Activated T-cell treated with anti-CD3 and anti-CD28 coated beads, Interleukin-2, amount 50 U/mL, for 24 hours (primary cell): Measurements from ENCODE around the gene P2RX2.
"Not testable (repeated sequence)": the region's sequence is repeated elsewhere in the genome, so short reads cannot be mapped to it uniquely, and the experiment has no call there.

Experiments used
- DNase-seq: peaks from one replicate; pipeline ENCODE4 v3.0.0-alpha.2; 2020
- H3K27ac Mint-ChIP-seq: 2 replicates; pipeline ENCODE4 v1.8.0; 2020; ENCODE audit warnings: mild to moderate bottlenecking, mixed read lengths
- H3K27me3 Mint-ChIP-seq: 2 replicates; pipeline ENCODE4 v1.8.0; 2020; ENCODE audit warnings: mixed read lengths
- H3K36me3 Mint-ChIP-seq: 2 replicates; pipeline ENCODE4 v1.8.0; 2020; ENCODE audit warnings: low read depth, mixed read lengths
- H3K4me1 Mint-ChIP-seq: 2 replicates; pipeline ENCODE4 v1.8.0; 2020; ENCODE audit warnings: low read depth, mixed read lengths
- H3K4me3 Mint-ChIP-seq: 2 replicates; pipeline ENCODE4 v1.8.0; 2020; ENCODE audit warnings: mild to moderate bottlenecking, moderate library complexity, mixed read lengths
- H3K9me3 Mint-ChIP-seq: 2 replicates; pipeline ENCODE4 v1.8.0; 2020; ENCODE audit warnings: mixed read lengths

The P2RX2 gene

DNA sequence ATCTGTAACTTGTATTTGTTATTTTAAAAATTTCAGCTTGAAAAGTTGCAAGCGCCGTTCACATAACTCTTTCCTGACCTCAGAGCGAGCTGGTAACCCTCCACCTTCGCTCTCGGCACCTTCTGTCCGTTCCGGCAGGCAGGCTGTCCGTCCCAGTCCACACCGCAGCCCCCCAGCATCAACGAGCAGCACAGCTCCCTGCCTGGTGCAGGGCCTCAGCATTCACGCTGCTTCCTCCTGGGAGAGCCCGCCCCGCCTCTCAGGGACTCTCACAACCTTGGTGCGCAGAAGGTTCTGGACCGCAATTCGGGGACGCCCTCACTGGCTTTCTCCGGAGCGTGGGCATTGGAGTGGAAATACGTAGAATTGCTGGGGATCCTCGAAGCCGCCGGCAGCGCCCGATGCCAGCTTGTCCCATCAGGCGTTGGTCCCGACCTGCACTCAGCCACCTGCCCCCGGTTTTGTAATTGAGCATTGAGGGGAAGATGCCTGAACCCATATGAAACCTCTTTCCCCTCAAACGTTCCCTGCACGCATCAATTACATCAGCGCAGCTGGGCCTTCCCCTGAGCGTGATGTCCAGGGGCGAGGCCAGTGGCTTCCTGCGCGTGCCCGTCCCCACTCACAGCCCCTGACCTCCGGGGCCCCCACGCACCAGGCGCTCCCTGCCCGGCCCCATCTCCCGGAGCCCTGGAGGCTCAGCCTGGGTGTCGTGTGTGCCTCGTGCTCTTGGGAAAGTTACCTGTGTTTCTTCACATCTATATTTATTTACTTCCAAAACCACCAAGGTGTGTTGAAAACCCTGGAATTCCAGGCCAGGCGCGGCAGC, 27.3 kb upstream of the P2RX2 start:
- Mint-ChIP-seq H3K4me1 (no peaks in the 10 kb centered on the region), H3K36me3 (no peaks in the 10 kb centered on the region), H3K27me3 (peaks cover 20% of the 10 kb centered on the region), H3K9me3 (no peaks in the 10 kb centered on the region), H3K4me3 (no peak overlapping the region), H3K27ac (no peak overlapping the region)
- DNase-seq, result no peak

DNA sequence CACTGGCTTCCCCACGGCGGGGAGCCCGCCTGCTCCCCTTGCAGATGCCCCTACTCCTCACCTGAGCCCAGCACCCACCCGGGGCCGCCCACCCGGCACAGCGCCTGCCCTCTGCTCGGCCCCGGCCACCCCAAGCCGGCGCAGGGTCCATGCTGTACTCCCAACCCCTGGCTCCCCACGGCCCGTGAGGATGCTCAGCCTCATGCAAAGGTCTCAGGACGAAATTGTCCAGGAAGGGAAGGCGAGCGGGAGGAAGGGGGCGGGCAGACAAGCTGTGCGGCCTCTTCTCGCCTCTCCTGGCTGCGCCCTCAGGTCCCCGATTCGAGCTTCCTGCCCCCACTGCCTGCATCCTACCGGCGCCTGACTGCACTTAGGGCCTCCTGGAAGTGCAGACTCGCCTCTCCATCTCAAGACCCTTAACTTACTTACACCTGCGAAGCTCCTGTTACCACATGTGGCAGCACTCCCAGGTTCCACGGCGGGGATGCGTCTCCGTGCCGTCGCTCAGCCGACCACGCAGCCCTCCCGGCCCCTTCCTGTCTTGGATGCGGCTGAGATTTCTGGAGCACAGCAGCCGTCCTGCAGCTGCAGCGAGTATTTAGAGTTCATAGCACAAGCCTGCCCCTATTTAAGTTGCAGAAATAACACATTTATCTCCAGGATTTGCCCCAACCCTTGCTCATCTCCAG, 26.1 kb upstream of the P2RX2 start:
- Mint-ChIP-seq H3K27ac (no peak overlapping the region), H3K9me3 (no peaks in the 10 kb centered on the region), H3K27me3 (peaks cover 25% of the 10 kb centered on the region), H3K4me3 (no peak overlapping the region), H3K36me3 (no peaks in the 10 kb centered on the region), H3K4me1 (peaks cover 3% of the 10 kb centered on the region)
- DNase-seq, result no peak

DNA sequence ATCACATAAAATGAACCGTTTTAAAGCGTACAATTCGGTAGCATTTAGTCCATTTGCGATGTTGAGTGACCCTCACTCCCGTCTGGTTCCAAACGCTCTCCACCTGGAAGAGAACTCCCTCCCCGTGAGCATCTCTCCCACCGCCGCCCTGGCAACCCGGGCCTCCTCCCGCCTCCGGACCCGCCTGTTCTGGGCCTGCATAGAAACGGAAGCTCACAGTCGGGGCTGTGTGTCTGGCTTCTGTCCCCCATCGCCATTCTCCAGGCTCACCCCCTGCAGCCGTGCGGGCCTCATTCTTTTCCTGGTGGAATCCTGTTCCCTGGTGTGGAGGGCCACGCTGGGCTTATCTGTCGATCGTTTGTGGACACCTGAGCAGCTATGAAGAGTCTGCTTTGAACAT, 25.5 kb upstream of the P2RX2 start:
- Mint-ChIP-seq H3K36me3 (no peaks in the 10 kb centered on the region), H3K9me3 (no peaks in the 10 kb centered on the region), H3K4me1 (peaks cover 7% of the 10 kb centered on the region), H3K27me3 (peaks cover 29% of the 10 kb centered on the region), H3K4me3 (no peak overlapping the region), H3K27ac (no peak overlapping the region)
- no peak for DNase-seq

DNA sequence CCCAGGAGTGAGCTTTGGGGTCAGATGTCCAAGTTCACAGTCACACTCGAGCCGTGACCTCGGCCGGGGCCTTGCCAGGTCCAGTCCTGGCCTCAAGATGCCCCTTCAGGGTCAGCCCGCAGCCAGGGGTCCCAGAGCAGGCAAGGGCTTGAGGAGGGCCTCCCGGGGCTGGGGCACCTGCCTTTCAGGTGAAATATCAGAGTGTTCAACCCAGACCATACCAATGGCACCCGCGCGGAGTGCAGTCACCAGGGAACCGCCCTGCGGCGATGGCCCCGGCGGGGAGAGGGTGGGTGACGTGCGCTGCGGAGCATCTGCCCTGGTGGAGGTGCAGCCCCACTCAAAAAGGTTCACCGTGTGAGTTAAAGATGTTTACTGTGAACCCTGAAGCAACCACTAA, 25.1 kb upstream of the P2RX2 start:
- no peak for DNase-seq
- Mint-ChIP-seq H3K27ac (no peak overlapping the region), H3K9me3 (no peaks in the 10 kb centered on the region), H3K27me3 (peaks cover 29% of the 10 kb centered on the region), H3K4me3 (no peak overlapping the region), H3K4me1 (peaks cover 8% of the 10 kb centered on the region), H3K36me3 (no peaks in the 10 kb centered on the region)

DNA sequence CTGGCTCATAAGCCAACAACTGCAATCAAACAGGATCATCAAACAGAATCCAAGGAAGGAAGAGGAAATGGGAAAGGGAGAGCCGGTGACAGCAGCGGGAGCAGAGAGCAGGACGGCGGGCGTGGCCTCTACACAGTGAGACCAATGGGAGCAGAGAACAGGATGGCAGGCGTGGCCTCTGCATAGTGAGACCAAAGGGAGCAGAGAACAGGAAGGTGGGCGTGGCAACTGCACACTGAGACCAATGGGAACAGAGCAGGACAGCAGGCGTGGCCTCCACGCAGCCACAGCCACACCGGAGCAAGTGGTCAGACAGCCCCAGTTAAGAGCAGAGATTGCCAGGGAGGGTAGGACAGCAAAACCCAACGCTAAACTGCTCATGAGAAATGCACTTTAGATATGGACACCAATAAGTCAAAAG, 24.6 kb upstream of the P2RX2 start:
- no peak for DNase-seq
- H3K27ac Mint-ChIP-seq, result no peak overlapping the region

DNA sequence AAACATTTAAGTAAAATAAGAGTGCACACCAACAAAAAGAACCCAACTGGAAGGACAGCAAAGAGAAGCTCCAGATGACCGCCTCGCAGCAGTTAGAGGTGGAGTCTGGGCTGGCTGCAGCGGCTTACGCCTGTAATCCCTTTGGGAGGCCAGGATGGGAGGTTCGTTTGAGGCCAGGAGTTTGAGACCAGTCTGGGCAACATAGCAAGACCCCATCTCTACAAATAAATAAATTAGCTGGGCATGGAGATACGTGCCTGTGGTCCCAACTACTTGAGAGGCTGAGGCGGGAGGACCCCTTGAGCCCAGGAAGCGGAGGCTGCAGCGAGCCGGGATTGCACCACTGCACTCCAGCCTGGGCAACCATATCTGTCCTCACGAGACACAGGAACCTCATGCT, 23.4 kb upstream of the P2RX2 start:
- H3K27ac Mint-ChIP-seq, result no peak overlapping the region
- H3K36me3 Mint-ChIP-seq, result no peaks in the 10 kb centered on the region
- peaks cover 43% of the 10 kb centered on the region for H3K27me3 Mint-ChIP-seq
- no peak for DNase-seq
- peaks cover 16% of the 10 kb centered on the region for H3K4me1 Mint-ChIP-seq
- no peak overlapping the region for H3K4me3 Mint-ChIP-seq
- H3K9me3 Mint-ChIP-seq, result no peaks in the 10 kb centered on the region

More for the DNA sequence above, 24.6 kb upstream of the P2RX2 start:
- no peaks in the 10 kb centered on the region for H3K9me3 Mint-ChIP-seq
- peaks cover 34% of the 10 kb centered on the region for H3K27me3 Mint-ChIP-seq
- H3K4me3 Mint-ChIP-seq, result no peak overlapping the region
- no peaks in the 10 kb centered on the region for H3K36me3 Mint-ChIP-seq
- H3K4me1 Mint-ChIP-seq, result peaks cover 11% of the 10 kb centered on the region

DNA sequence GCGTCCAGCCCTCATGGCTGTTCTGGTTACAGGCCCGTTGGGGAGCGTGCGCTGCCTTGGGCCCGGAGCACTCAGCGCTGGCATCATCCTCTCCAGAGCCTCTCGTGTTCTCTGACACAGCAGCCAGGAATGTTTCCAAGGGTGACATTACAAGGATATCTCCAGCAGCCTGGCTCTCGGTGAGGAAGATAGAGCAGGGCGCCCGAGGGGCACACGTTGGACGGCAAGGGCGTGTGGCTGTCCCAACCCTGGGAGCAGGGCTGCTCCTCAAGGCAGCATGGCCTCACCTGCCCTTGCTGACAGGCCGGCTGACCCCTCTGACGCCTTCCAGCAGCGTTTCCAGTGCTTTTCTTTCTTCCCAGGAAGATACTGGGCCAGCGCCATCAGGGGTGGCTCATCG, 22.6 kb upstream of the P2RX2 start:
- peaks cover 52% of the 10 kb centered on the region for H3K27me3 Mint-ChIP-seq
- no peaks in the 10 kb centered on the region for H3K36me3 Mint-ChIP-seq
- no peak overlapping the region for H3K27ac Mint-ChIP-seq
- no peak for DNase-seq
- peaks cover 23% of the 10 kb centered on the region for H3K4me1 Mint-ChIP-seq
- H3K4me3 Mint-ChIP-seq, result no peak overlapping the region
- no peaks in the 10 kb centered on the region for H3K9me3 Mint-ChIP-seq

DNA sequence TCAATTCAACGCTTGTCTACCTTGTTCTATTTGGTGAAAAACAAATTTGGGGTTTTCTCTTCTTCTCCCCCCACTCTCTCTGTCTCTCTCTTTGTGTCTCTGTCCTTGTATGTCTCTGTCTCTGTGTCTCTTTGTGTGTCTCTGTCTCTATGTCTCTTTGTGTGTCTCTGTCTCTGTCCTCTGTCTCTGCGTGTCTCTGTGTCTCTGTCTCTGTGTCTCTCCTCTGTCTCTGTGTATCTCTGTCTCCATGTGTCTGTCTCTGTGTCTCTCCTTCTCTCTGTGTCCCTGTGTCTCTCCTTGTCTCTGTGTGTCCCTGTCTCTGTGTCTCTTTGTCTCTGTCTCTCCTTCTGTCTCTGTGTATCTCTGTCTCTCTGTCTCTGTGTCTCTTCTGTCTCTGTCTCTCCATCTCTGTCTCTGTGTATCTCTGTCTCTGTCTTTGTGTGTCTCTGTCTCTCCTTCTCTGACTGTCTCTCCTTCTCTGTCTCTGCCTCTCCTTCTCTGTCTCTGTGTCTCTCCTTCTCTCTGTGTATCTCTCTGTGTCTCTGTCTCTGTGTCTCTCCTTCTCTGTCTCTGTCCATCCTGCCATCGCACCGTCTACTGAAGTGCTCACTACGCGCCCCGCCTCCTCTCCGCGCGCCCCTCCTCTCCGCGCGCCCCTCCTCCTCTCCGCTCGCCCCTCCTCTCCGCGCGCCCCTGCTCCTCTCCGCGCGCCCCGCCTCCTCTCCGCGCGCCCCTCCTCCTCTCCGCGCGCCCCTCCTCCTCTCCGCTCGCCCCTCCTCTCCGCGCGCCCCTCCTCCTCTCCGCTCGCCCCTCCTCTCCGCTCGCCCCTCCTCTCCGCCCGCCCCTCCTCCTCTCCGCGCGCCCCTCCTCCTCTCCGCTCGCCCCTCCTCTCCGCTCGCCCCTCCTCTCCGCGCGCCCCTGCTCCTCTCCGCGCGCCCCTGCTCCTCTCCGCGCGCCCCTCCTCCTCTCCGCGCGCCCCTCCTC, 21.0 kb upstream of the P2RX2 start:
- Mint-ChIP-seq H3K27ac (no peak overlapping the region), H3K4me1 (peaks cover 24% of the 10 kb centered on the region), H3K9me3 (no peaks in the 10 kb centered on the region), H3K36me3 (no peaks in the 10 kb centered on the region), H3K27me3 (peaks cover 63% of the 10 kb centered on the region), H3K4me3 (peak overlapping the region; percentile 73)
- DNase-seq, result no peak

DNA sequence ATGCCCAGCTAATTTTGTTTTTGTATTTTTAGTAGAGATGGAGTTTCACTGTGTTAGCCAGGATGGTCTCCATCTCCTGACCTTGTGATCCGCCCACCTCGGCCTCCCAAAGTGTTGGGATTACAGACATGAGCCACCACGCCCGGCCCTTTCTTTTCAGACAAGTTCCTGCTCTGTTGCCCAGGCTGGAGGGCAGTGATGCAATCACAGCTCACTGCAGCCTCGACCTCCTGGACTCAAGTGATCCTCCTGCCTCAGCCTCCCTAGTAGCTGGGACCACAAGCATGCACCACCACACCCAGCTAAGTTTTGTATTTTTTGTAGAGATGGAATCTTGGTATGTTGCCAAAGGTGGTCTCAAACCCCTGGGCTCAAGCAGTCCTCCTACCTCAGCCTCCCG, 19.1 kb upstream of the P2RX2 start:
- Mint-ChIP-seq H3K27me3 (peaks cover 67% of the 10 kb centered on the region), H3K4me1 (peaks cover 26% of the 10 kb centered on the region), H3K4me3 (peak overlapping the region; percentile 10)
- H3K27ac Mint-ChIP-seq, DNase-seq, H3K36me3 Mint-ChIP-seq, H3K9me3 Mint-ChIP-seq: not testable (repeated sequence)

DNA sequence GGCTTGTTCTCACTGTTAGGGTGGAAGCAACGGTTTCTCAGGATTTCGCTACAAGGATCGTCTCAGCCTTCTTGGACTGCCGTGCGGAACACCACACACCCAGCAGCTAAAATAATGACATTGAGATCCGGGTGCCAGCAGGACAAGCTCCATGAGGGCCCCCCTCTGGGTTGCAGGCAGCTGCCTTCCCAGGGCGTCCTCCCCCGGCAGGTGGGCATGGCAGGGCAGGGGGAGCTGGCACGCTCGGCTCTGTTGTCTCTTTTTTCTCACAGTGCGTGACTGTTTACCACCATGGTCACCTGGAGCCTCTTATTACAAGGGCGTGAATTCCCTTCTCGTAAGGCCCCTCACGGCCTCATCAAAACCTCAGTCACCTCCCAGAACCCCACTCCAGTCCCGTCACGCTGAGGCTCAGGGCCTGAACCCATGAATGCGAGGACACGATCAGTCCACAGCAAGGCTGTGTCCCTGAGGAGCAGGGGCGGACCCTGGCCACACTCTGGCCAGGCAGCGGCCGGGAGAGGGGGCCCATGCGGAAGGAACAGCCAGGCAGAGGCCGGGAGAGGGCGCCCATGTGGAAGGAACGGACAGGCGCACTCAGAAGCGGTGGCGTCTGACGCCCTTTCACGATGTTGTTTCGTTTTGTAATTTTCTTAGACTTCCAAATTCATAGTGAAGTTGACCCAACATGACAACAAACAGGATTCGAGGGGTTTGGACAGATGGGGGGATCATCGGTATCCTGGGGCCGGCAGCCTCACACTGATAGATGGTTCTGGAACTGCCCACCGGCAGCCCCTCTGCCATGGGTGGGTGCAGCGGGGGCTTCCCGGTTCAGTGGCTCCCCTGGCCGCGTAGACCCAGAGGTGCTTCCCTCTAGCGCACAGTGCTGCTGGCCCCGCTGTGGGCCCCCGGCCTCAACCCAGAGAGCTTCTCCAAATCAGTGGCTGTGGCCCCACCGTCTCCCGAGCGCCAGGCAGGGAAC, 18.2 kb upstream of the P2RX2 start:
- no peaks in the 10 kb centered on the region for H3K9me3 Mint-ChIP-seq
- peak overlapping the region; percentile 53 for H3K4me3 Mint-ChIP-seq
- H3K4me1 Mint-ChIP-seq, result peaks cover 26% of the 10 kb centered on the region
- no peak overlapping the region for H3K27ac Mint-ChIP-seq
- no peaks in the 10 kb centered on the region for H3K36me3 Mint-ChIP-seq
- H3K27me3 Mint-ChIP-seq, result peaks cover 72% of the 10 kb centered on the region
- DNase-seq, result peak; percentile 59

DNA sequence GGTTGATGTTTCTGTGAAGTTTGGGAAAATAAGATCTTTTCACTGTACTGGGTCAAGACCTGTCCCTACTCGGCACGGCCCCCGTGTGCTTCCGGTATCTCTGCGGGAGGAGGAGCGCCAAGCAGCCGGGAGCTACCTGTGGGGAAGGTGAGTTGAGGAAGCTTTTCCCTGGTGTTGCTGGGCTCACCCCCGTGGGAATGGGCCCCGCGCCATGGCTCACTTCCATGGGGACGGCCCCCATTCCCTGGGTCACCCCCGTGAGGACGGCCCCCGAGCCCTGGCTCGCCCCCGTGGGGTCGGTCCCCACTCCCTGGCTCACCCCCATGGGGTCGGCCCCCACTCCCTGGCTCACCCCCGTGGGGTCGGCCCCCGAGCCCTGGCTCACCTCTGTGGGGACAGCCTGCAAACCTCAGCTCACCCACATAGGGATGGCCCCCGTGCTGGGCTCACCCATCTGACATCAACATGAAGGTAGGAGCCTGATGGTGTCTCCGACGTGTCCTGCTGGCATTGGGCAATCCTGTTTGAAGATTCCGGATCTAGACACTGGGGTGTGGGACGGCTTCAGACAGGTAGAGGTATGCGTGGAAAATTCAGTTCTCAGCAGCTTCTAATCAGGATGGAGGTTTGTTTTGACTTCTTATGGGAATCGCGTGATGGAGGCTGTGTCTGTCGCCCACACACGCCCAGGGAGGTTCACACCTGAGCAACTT, 17.2 kb upstream of the P2RX2 start:
- Mint-ChIP-seq H3K4me1 (peaks cover 26% of the 10 kb centered on the region), H3K9me3 (no peaks in the 10 kb centered on the region), H3K36me3 (no peaks in the 10 kb centered on the region), H3K4me3 (no peak overlapping the region), H3K27me3 (peaks cover 68% of the 10 kb centered on the region), H3K27ac (no peak overlapping the region)
- DNase-seq, result no peak

DNA sequence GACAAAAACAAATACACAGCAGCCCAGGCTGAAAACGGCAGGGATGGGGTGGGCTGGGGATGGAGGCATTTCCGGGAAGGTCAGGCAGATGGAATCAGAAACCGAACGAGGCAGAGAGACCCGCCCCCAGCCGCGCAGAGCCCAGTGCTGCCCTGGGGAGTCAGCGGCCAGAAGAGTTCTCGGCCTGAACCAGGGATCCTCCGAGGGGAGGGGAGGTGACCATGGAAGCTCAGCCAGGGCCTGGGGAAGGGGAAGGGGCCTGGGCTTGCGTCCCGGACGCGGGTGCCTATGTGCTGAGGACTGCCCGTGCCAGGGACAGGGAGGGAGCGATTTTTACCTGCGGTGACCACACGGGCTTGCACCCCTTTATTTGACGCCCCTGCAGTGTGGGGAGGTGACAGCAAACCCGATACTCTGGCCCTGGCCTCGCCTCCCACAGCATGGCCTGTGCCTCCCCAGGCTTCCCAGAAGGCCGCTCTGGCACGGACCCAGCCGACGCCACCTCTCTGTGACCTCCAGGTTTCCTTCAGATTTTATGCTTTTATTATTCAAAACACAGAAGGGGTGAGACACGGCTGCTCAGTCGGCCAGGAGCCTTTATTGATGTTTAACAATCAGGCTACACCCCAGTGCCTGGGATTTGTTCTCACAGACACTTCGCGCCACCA, 15.9 kb upstream of the P2RX2 start:
- peaks cover 73% of the 10 kb centered on the region for H3K27me3 Mint-ChIP-seq
- DNase-seq, result no peak
- H3K9me3 Mint-ChIP-seq, result no peaks in the 10 kb centered on the region
- H3K36me3 Mint-ChIP-seq, result no peaks in the 10 kb centered on the region
- no peak overlapping the region for H3K4me3 Mint-ChIP-seq
- H3K27ac Mint-ChIP-seq, result no peak overlapping the region
- H3K4me1 Mint-ChIP-seq, result peaks cover 22% of the 10 kb centered on the region
